ENCODE measurements around the gene CTDNEP1.

- no peak for TF ChIP-seq CTCF (IDR thresholded peaks at IDR 0.05)
- TF ChIP-seq POLR2A (IDR thresholded peaks at IDR 0.05) = no peak
- TF ChIP-seq POLR2AphosphoS5 (IDR thresholded peaks at IDR 0.05; ENCODE audit: insufficient read depth in 1 of 2, low read depth in 1 of 2) = no peak
Observed at GRCh38 chr17:7208754-7209460, 42.6 kb downstream of the CTDNEP1 start.

All from vagina (tissue), 2 donors.